SK-N-DZ (cell line): Measurements from ENCODE around the gene PP2D1.
A peak's percentile ranks its signal among the peaks of the same experiment; 100 is the strongest.
"Not testable (repeated sequence)": the region's sequence is repeated elsewhere in the genome, so short reads cannot be mapped to it uniquely, and the experiment has no call there.

ENCODE experiments used
- DNase-seq: peaks from one replicate; pipeline ENCODE4 v3.0.0-alpha.2; 2015; ENCODE audit warnings: low spot score

The PP2D1 gene

GRCh38 chr3:20040548-20041196 lies 28.6 kb upstream of the PP2D1 start:
- peak; percentile 65 for DNase-seq

DNA sequence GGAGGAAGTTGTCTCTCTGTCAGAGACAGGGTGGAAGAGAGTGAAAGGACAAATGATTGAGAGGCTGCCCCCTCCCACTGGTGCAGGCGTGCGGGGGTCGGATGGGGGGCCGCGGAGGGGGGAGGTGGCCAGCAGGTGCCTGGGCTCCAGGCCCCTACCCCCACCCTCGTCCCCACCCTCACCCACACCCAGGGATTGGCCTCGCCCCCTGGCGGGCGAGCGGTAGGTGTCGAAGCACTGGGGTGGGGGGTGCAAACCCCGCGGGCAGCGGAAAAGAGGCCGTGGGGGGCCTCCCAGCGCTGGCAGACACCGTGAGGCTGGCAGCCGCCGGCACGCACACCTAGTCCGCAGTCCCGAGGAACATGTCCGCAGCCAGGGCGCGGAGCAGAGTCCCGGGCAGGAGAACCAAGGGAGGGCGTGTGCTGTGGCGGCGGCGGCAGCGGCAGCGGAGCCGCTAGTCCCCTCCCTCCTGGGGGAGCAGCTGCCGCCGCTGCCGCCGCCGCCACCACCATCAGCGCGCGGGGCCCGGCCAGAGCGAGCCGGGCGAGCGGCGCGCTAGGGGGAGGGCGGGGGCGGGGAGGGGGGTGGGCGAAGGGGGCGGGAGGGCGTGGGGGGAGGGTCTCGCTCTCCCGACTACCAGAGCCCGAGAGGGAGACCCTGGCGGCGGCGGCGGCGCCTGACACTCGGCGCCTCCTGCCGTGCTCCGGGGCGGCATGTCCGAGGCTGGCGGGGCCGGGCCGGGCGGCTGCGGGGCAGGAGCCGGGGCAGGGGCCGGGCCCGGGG lies 27.9 kb upstream of the PP2D1 start, which contains the start of gene KAT2B:
Gene KAT2B, plus strand, starts transcription at position 682 of the 783 bp plus-strand sequence. Its CDS starts 32 bp downstream, at position 714.
- peak; percentile 84 for DNase-seq

DNA sequence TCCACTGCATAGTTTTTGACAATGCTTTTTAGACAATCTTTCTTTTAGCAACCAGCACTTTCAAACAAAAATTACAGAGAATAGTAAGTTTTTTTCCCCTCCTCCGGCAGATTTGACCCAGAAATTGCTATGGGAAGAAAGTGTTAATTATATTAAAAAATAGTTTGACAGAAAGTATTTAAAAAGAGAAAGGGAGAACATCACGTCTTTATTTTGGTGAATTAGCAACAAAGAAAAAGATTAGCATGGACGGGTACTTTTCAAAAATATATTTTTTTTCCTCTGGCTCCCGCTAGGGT lies 27.4 kb upstream of the PP2D1 start:
- no peak for DNase-seq

- peak; percentile 27 for DNase-seq
Observed at GRCh38 chr3:20038699-20039465, 26.8 kb upstream of the PP2D1 start.

- DNase-seq, result no peak
Observed at GRCh38 chr3:20037255-20037996, 25.4 kb upstream of the PP2D1 start.

DNA sequence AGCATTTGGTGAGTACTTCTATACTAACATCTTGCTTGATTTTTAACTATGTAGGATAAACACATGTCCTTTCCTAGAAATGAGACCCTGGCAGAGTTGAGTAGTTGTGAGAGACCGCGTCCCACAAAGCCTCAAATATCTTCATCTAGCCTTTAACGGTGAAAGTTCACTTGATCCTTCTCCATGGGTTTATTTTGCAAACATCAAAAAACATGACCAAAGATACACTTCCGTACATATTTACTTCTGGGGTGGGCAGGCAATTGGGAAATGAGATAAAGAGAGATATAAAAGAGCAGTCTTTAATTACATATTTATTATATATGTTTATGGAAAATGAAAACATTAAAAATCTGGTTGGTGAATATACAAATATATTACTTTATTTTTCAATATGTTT lies 23.0 kb upstream of the PP2D1 start:
- no peak for DNase-seq

DNA sequence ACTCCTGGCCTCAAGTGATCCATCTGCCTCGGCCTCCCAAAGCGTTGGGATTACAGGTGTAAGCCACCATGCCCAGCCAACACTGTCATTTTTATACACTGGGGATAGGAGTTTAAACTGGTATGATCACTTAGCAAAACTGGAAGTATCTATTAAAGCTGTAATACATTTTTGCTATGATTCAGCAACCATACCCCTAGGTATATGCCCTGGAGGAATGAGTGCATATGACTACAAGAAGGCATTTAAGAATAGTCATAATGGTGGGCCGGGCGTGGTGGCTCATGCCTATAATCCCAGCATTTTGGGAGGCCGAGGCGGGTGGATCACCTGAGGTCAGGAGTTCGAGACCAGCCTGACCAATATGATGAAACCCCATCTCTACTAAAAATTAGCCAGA lies 19.9 kb upstream of the PP2D1 start:
- DNase-seq, result not testable (repeated sequence)

- no peak for DNase-seq
Observed at GRCh38 chr3:20028905-20029331, 16.9 kb upstream of the PP2D1 start.

DNA sequence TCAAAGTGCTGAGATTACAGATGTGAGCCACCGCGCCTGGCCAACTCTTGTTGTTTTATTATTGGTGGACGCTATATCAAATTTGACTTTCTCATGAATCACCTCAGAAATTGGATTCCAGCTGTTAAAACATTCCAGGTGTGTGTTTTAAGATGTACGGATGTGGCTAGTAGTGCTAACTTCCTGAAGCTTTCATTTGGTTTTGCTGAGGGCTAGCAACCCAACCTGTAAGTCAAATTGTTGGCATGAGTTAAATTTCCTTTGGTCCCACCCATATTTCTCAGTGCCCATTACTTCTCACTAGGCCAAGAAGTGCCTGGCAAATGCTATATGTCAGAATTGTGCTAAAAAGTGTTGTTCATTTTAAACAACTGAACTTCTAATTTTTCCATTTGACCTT lies 15.1 kb upstream of the PP2D1 start:
- no peak for DNase-seq

- DNase-seq, result no peak
Observed at GRCh38 chr3:20023623-20024405, 11.8 kb upstream of the PP2D1 start.

DNA sequence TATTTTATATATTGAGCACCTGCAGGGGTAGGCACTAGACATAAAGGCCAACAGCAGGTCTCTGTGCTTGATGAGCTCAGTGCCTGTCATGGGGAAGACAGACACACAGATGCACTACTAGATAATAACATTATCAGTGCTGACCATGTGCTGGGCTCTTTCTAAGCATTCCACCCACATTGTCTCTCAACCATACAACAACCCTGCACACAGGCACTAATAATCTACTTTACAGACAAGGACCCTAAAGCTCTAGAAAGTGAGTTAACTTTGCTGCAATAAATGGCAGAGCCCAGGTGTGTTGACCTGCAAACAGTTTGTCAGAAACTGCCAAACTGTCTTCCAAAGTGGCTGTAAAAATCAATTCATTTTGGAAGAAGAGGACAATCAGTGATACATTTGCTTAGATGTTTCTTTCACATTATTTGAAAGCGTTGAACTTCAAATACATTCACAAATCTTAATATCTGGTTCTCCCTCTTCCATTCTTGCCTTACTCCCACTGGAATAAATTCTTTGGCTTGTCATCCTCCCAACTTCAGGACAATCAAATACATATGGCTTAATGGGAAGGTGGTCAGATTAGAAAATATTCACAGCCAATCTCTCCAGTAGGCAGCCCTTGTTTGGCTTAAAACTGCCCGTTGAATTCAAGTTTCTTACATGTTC lies 11.0 kb upstream of the PP2D1 start:
- peak; percentile 44 for DNase-seq

DNA sequence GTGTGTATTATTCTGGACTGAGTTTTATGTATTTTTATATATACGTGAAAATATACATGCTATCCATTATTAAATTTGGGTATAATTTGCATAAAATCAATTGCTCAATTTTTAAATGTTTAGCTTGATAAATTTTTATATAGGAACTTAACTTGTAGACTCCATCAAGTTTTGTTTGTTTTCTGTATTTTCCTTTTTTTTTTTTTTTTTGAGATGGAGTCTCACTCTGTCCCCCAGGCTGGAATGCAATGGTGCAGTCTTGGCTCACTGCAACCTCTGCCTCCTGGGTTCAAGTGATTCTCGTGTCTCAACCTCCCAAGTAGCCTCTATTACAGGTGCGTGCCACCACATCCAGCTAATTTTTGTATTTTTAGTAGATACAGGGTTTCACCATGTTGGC lies 4.0 kb upstream of the PP2D1 start:
- DNase-seq, result not testable (repeated sequence)

DNA sequence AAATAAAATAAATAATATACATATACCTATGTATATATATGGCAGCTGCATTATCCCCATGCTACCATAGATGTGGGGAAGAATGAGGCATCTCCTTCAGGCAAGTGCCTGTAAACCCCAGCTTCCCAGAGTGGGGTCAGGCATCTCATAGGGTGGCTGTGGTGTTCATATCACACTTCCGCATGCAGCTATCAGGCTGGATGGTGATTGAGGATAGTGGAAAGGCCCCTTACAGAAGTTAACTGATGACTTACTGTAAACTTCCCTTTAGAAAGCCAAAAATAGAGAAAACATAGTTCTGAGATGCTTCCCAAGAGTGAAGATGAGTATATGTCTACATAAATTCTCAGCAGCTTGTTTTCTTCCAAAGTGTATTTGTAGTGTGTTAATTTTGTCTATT lies 3.5 kb upstream of the PP2D1 start:
- DNase-seq, result no peak

DNA sequence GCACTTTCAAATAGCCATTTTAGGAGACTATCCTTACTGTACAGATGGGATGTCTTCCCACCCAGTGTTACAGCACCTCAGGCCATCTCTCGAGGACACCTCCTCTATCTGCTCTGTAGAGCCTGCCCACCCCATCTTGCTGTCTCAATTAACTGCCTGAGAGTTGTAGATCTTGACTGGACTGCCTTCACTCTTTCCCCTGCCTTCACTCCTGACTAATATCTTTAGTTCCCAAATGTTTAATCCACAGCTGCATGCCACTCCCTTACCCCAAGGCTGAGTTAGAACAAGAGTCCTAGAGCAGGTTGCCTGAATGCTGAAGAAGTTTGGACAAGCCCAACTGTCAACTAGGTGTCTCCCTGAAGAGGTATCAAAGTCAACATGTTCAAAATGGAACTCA lies 1.3 kb upstream of the PP2D1 start:
- DNase-seq, result no peak

- DNase-seq, result peak; percentile 29
Observed at GRCh38 chr3:20008646-20009045, 3.4 kb downstream of the PP2D1 start.

- DNase-seq, result no peak
Observed at GRCh38 chr3:20007960-20008359, 4.1 kb downstream of the PP2D1 start.

DNA sequence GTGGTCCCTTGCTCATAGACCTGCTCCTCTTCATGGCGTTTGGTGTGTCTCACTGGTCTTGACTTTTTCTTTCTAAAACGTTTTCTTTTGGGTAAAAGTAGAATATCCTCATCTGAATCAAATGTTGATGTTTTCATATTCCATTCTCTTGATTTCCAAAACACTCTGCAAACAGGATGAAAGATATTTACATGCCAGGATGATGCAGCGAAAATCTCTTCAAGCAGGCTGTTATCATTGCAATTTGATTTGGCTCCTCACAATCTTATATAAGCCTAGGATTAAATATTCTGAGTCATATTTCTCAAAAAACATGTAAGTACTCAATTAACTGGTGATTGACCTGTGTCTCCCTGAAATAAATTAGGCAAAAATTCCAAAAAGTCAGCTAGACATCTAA lies 10.1 kb downstream of the PP2D1 start:
- no peak for DNase-seq

- DNase-seq, result no peak
Observed at GRCh38 chr3:19997502-19997901, 14.6 kb downstream of the PP2D1 start.

- no peak for DNase-seq
Observed at GRCh38 chr3:19994796-19995195, 17.3 kb downstream of the PP2D1 start.

- not testable (repeated sequence) for DNase-seq
Observed at GRCh38 chr3:19988904-19989303, 23.2 kb downstream of the PP2D1 start.
